ENCODE measurements around the gene SARNP.

- TF ChIP-seq EZH2 (IDR thresholded peaks at IDR 0.05; ENCODE audit: borderline replicate concordance, low read depth, low read length), result no peak
- TF ChIP-seq, protein P1, sequence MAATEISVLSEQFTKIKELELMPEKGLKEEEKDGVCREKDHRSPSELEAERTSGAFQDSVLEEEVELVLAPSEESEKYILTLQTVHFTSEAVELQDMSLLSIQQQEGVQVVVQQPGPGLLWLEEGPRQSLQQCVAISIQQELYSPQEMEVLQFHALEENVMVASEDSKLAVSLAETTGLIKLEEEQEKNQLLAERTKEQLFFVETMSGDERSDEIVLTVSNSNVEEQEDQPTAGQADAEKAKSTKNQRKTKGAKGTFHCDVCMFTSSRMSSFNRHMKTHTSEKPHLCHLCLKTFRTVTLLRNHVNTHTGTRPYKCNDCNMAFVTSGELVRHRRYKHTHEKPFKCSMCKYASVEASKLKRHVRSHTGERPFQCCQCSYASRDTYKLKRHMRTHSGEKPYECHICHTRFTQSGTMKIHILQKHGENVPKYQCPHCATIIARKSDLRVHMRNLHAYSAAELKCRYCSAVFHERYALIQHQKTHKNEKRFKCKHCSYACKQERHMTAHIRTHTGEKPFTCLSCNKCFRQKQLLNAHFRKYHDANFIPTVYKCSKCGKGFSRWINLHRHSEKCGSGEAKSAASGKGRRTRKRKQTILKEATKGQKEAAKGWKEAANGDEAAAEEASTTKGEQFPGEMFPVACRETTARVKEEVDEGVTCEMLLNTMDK (IDR thresholded peaks at IDR 0.05; ENCODE audit: borderline replicate concordance, insufficient read depth, low read depth, low read length, poor library complexity, severe bottlenecking), result no peak
- TF ChIP-seq POLR2AphosphoS2 (IDR thresholded peaks at IDR 0.05; ENCODE audit: low read length), result no peak
- no peak for TF ChIP-seq ARHGAP35 (IDR thresholded peaks at IDR 0.05; ENCODE audit: partially characterized antibody)
- no peak for TF ChIP-seq ZNF175 (CRISPR knock-in tag; IDR thresholded peaks at IDR 0.05; ENCODE audit: low read depth)
These were observed 10.5 kb downstream of the SARNP start for GRCh38 chr12:55806982-55807381.

Data from K562 (cell line).